ENCODE results near the gene PHC1.
"Not testable (repeated sequence)": the region's sequence is repeated elsewhere in the genome, so short reads cannot be mapped to it uniquely, and the experiment has no call there.

- TF ChIP-seq GATA3, GATA2 (IDR thresholded peaks at IDR 0.05; ENCODE audit: low read depth, low read length): not testable (repeated sequence)
Measured at GRCh38 chr12:8914033-8914715, at the start of gene PHC1.
